GM12892 (cell line): ENCODE measurements around the gene CX3CR1.

ENCODE experiments used
- POLR2A ChIP-seq: IDR thresholded peaks from 2 replicates; pipeline ENCODE4 v1.6.1; 2011; ENCODE audit warnings: low read depth, low read length, control low read depth
- POLR2AphosphoS5 ChIP-seq: IDR thresholded peaks from 2 replicates; pipeline ENCODE4 v1.6.1; 2011; ENCODE audit warnings: low read depth, low read length, control low read depth
- TAF1 ChIP-seq: IDR thresholded peaks from 2 replicates; pipeline ENCODE4 v1.6.1; 2011; ENCODE audit warnings: low read depth, mild to moderate bottlenecking, control low read depth, low read length, borderline replicate concordance

DNA sequence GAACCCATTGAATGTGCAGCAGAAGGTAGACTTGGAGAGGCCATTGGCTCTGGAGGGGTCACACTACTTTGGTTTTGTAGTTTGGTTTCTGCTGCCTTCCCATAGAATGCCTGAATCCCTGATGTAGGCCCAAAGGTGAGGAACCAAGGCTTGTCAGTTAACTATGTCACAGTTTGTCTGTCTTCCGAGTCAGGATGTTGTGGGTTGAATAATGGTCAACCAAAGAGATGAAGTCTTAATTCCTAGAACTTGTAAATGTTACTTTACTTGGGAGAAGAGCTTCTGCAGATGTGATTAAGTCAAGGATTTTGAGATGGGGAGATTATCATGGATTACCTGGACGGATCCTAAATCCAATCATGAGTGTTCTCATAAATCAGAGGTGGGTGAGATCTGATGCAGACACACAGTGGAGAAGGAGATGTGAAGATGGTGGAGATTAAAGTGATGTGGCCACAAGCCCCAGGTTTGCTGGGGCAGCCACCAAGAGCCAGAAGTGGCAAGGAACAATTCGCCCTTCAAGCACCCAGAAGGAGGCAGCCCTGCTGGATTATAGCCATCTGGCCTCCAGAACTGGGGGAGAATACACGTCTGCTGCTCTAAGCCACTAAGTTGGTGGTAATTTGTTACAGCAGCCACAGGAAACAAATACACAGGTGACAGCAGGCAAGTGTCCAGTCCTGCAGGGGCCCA, 47.4 kb upstream of the CX3CR1 start:
- no peak for TF ChIP-seq POLR2A
- no peak for TF ChIP-seq POLR2AphosphoS5
- no peak for TF ChIP-seq TAF1
